Measurements from ENCODE around the gene NDST1.
A peak's percentile ranks its signal among the peaks of the same experiment; 100 is the strongest.

GRCh38 chr5:150523472-150524350 lies 15.8 kb downstream of the NDST1 start:
- peak; percentile 67 to 80 for TF ChIP-seq CTCF (IDR thresholded peaks at IDR 0.05; ENCODE audit: extremely low read depth in 1 of 2, insufficient read depth in 1 of 2, low read depth in 1 of 2, low read length in 2 of 2)
- TF ChIP-seq MYC (IDR thresholded peaks at IDR 0.05; ENCODE audit: low read depth, low read length) = no peak
- TF ChIP-seq JUN (IDR thresholded peaks at IDR 0.05; ENCODE audit: borderline replicate concordance, insufficient read depth, insufficient read length, low read depth) = no peak
- TF ChIP-seq POLR2AphosphoS5 (IDR thresholded peaks at IDR 0.05; ENCODE audit: insufficient read depth, low read depth, low read length) = no peak
- no peak for TF ChIP-seq POLR2A (IDR thresholded peaks at IDR 0.05; ENCODE audit: low read depth, low read length)
- no peak for TF ChIP-seq MAX (IDR thresholded peaks at IDR 0.05; ENCODE audit: insufficient read depth, insufficient read length)
- TF ChIP-seq FOS (IDR thresholded peaks at IDR 0.05; ENCODE audit: borderline replicate concordance, insufficient read depth, low read length) = no peak
- no peak for TF ChIP-seq EZH2 (IDR thresholded peaks at IDR 0.05; ENCODE audit: borderline replicate concordance, low read depth, low read length, severe bottlenecking)

Measured in endothelial cell of umbilical vein (primary cell).